Islet precursor cell (in vitro differentiated cells): ENCODE results near the gene COPZ1.

Experiments
- DNase-seq: peaks from one replicate; pipeline ENCODE4 v3.0.0-alpha.2; 2018

Gene COPZ1

GRCh38 chr12:54379398-54380201 is 54.7 kb downstream of the COPZ1 start:
- DNase-seq, result peak; percentile 98

GRCh38 chr12:54381136-54381535 is 56.2 kb downstream of the COPZ1 start:
- no peak for DNase-seq

- DNase-seq, result no peak
Measured at GRCh38 chr12:54383041-54383609, 58.2 kb downstream of the COPZ1 start.

GRCh38 chr12:54384591-54385041 is 59.7 kb downstream of the COPZ1 start, which contains the start of gene ZNF385A:
Gene ZNF385A, minus strand, starts transcription at chr12:54384733. Its CDS starts 219 bp downstream, at chr12:54384514.
- DNase-seq, result no peak

GRCh38 chr12:54385251-54385914 is 60.5 kb downstream of the COPZ1 start:
- DNase-seq, result no peak

- no peak for DNase-seq
Measured at GRCh38 chr12:54386403-54387113, 61.6 kb downstream of the COPZ1 start.

GRCh38 chr12:54387114-54387467 is 62.2 kb downstream of the COPZ1 start:
- no peak for DNase-seq

GRCh38 chr12:54388237-54389133 is 63.6 kb downstream of the COPZ1 start:
- DNase-seq, result peak; percentile 92

GRCh38 chr12:54389134-54389508 is 64.2 kb downstream of the COPZ1 start:
- DNase-seq, result no peak

- DNase-seq, result no peak
Measured at GRCh38 chr12:54389607-54390175, 64.8 kb downstream of the COPZ1 start.

GRCh38 chr12:54390176-54390667 is 65.3 kb downstream of the COPZ1 start:
- peak; percentile 82 for DNase-seq

GRCh38 chr12:54390668-54391551 is 66.0 kb downstream of the COPZ1 start:
- DNase-seq, result peak; percentile 93

- DNase-seq, result no peak
Measured at GRCh38 chr12:54392485-54393206, 67.7 kb downstream of the COPZ1 start.

GRCh38 chr12:54393207-54393609 is 68.3 kb downstream of the COPZ1 start:
- no peak for DNase-seq

- DNase-seq, result no peak
Measured at GRCh38 chr12:54393743-54394142, 68.8 kb downstream of the COPZ1 start.

- DNase-seq, result peak; percentile 83
Measured at GRCh38 chr12:54394281-54394719, 69.4 kb downstream of the COPZ1 start.

- no peak for DNase-seq
Measured at GRCh38 chr12:54394986-54395385, 70.1 kb downstream of the COPZ1 start.

GRCh38 chr12:54395545-54395944 is 70.6 kb downstream of the COPZ1 start:
- DNase-seq, result no peak

- DNase-seq, result no peak
Measured at GRCh38 chr12:54397157-54397556, 72.2 kb downstream of the COPZ1 start.

- no peak for DNase-seq
Measured at GRCh38 chr12:54398218-54398617, 73.3 kb downstream of the COPZ1 start.
